PC-3 (cell line): Measurements from ENCODE around the gene DGCR2.

Experiments
- CTCF ChIP-seq: fragments of 300-600 bp; sonication (generic); conservative IDR thresholded peaks from 2 replicates; pipeline ENCODE4 v1.5.1; 2017; ENCODE audit warnings: antibody characterized with exemption, low read depth, mild to moderate bottlenecking, low read length
- EZH2 ChIP-seq: fragments of 300-600 bp; sonication (generic); IDR thresholded peaks from one replicate; pipeline ENCODE4 v1.6.1; 2017; ENCODE audit warnings: antibody characterized with exemption, mild to moderate bottlenecking, low read length; ENCODE audit not compliant: unreplicated experiment

- TF ChIP-seq CTCF (no peak), EZH2 (no peak)
Measured at GRCh38 chr22:19137384-19138216, 15.4 kb upstream of the DGCR2 start.
